Fibroblast of peridontal ligament (primary cell): Measurements from ENCODE around the gene TTC34.

Experiments used
- DNase-seq: peaks from one replicate; pipeline ENCODE4 v3.0.0-alpha.2; 2010; ENCODE audit errors: extremely low read depth

The TTC34 gene

GRCh38 chr1:2801535-2802291 is at the start of gene TTC34:
Gene TTC34 (minus strand): TSS chr1:2801693. CDS start chr1:2800827, 866 bp downstream.
- DNase-seq: no peak

- DNase-seq: no peak
Observed at GRCh38 chr1:2850502-2850901, 49.0 kb upstream of the TTC34 start.

GRCh38 chr1:2848006-2848670 is 46.6 kb upstream of the TTC34 start:
- DNase-seq: no peak

- no peak for DNase-seq
Observed at GRCh38 chr1:2847086-2847985, 45.8 kb upstream of the TTC34 start.

- no peak for DNase-seq
Observed at GRCh38 chr1:2845869-2846268, 44.4 kb upstream of the TTC34 start.

- no peak for DNase-seq
Observed at GRCh38 chr1:2840036-2840809, 38.7 kb upstream of the TTC34 start.

- DNase-seq: no peak
Observed at GRCh38 chr1:2837823-2838222, 36.3 kb upstream of the TTC34 start.

- no peak for DNase-seq
Observed at GRCh38 chr1:2837316-2837715, 35.8 kb upstream of the TTC34 start.

GRCh38 chr1:2836333-2836970 is 35.0 kb upstream of the TTC34 start:
- no peak for DNase-seq

GRCh38 chr1:2835650-2836159 is 34.2 kb upstream of the TTC34 start:
- DNase-seq: no peak

GRCh38 chr1:2834741-2835564 is 33.5 kb upstream of the TTC34 start:
- no peak for DNase-seq

GRCh38 chr1:2834146-2834475 is 32.6 kb upstream of the TTC34 start:
- no peak for DNase-seq

GRCh38 chr1:2833454-2834145 is 32.1 kb upstream of the TTC34 start:
- no peak for DNase-seq

- no peak for DNase-seq
Observed at GRCh38 chr1:2832506-2833453, 31.3 kb upstream of the TTC34 start.

GRCh38 chr1:2831596-2832212 is 30.2 kb upstream of the TTC34 start:
- DNase-seq: no peak

GRCh38 chr1:2830761-2831425 is 29.4 kb upstream of the TTC34 start:
- no peak for DNase-seq

GRCh38 chr1:2829846-2830615 is 28.5 kb upstream of the TTC34 start:
- DNase-seq: no peak
